Progenitor cell of endocrine pancreas (in vitro differentiated cells): ENCODE data around the gene PLAAT4. TPM values are rescaled to one million over a fixed set of nuclear protein-coding genes. Genes with fewer than 3 reads are reported as not detected.

ENCODE experiments used
- DNase-seq: peaks from one replicate; pipeline ENCODE4 v3.0.0; 2021; ENCODE audit warnings: low spot score; ENCODE audit not compliant: unreplicated experiment
- H3K27ac Mint-ChIP-seq: 2 replicates; pipeline ENCODE4 v1.8.0; 2021; ENCODE audit warnings: mild to moderate bottlenecking, moderate library complexity, mixed read lengths
- H3K27me3 Mint-ChIP-seq: 2 replicates; pipeline ENCODE4 v1.8.0; 2021; ENCODE audit warnings: mixed read lengths
- H3K36me3 Mint-ChIP-seq: 2 replicates; pipeline ENCODE4 v1.8.0; 2022; ENCODE audit warnings: mixed read lengths; ENCODE audit not compliant: insufficient read depth
- H3K4me1 Mint-ChIP-seq: 2 replicates; pipeline ENCODE4 v1.8.0; 2021; ENCODE audit warnings: low read depth, mixed read lengths
- H3K4me3 Mint-ChIP-seq: 2 replicates; pipeline ENCODE4 v1.8.0; 2021; ENCODE audit warnings: low read depth, mild to moderate bottlenecking, moderate library complexity, mixed read lengths
- H3K9me3 Mint-ChIP-seq: 2 replicates; pipeline ENCODE4 v1.8.0; 2021; ENCODE audit warnings: low read depth, mixed read lengths
- total RNA-seq: library from RNA; stranded (reverse); gene quantifications from 2 replicates; pipeline ENCODE4 v1.2.1, GENCODE V29; 2021
- TF ChIP-seq, protein P1 (sequence below): fragments of 200-600 bp; sonication (generic); IDR thresholded peaks from one replicate; pipeline ENCODE4 v1.5.0; 2021; ENCODE audit warnings: antibody characterized with exemption, mild to moderate bottlenecking; ENCODE audit not compliant: unreplicated experiment

PLAAT4 gene
- total RNA-seq, 1 donor from 2014 or later = not detected

GRCh38 chr11:63510360-63511047, 26.1 kb upstream of the PLAAT4 start:
- TF ChIP-seq, protein P1, sequence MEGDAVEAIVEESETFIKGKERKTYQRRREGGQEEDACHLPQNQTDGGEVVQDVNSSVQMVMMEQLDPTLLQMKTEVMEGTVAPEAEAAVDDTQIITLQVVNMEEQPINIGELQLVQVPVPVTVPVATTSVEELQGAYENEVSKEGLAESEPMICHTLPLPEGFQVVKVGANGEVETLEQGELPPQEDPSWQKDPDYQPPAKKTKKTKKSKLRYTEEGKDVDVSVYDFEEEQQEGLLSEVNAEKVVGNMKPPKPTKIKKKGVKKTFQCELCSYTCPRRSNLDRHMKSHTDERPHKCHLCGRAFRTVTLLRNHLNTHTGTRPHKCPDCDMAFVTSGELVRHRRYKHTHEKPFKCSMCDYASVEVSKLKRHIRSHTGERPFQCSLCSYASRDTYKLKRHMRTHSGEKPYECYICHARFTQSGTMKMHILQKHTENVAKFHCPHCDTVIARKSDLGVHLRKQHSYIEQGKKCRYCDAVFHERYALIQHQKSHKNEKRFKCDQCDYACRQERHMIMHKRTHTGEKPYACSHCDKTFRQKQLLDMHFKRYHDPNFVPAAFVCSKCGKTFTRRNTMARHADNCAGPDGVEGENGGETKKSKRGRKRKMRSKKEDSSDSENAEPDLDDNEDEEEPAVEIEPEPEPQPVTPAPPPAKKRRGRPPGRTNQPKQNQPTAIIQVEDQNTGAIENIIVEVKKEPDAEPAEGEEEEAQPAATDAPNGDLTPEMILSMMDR = no peak
- DNase-seq = no peak
- Mint-ChIP-seq H3K4me1 (peaks cover 17% of the 10 kb centered on the region), H3K27ac (no peak overlapping the region), H3K36me3 (no peaks in the 10 kb centered on the region), H3K27me3 (no peaks in the 10 kb centered on the region), H3K9me3 (no peaks in the 10 kb centered on the region), H3K4me3 (no peak overlapping the region)

DNA sequence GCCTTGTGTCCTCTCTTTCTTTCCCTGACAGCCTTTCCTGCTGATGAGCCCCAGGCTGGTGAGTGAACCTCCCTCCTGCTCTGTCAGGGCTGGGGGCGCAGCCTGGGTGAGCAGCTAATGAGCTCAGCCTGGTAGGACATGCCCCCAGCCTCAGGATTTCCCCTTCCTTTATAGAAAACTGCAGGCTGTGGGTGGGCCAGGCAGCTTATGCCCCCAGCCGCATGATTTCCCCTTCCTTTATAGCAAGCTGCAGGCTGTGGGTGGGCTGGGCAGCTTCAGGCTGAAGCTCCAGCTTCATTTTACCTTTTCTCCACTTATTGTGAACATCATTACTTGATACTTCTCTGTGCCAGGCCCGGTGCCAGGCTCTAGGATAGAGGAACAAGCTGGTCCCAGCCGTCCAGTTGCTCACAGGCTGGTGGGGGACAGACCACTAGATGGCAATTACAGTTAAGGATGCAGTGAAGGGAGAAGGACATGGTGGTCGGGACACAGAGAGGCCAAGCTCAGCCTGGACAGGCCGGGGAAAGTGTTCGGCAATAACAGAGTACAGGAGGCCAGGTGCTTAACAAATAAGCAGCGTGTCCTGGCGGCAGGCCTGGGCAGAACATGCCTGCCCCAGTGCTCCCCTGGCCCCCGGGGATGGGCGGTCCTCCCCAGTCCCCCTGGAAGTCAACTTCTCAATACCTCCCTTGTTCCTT, 25.4 kb upstream of the PLAAT4 start:
- no peak overlapping the region for H3K4me3 Mint-ChIP-seq
- DNase-seq = no peak
- H3K9me3 Mint-ChIP-seq = no peaks in the 10 kb centered on the region
- TF ChIP-seq, protein P1 = no peak
- peak overlapping the region; percentile 20 for H3K27ac Mint-ChIP-seq
- H3K36me3 Mint-ChIP-seq = no peaks in the 10 kb centered on the region
- H3K27me3 Mint-ChIP-seq = no peaks in the 10 kb centered on the region
- H3K4me1 Mint-ChIP-seq = peaks cover 15% of the 10 kb centered on the region

DNA sequence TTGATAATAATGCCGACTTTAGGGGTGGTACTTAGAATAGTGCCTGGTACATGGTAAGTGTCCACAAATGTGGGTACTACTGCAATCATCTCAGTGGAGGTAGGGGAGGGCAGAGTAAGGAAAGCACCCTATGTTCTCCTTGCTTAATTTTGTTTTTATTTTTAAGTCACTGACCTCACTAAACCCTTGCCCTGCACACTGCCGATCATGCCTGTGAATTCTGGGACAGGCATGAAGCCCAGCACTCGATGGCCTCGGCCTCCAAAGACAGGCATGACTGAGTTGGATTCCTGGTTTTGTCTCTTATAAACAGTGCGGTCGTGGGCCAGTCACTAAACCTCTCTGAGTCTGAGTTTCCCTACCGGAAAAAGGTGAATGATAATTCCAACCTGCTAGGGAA, 23.8 kb upstream of the PLAAT4 start:
- Mint-ChIP-seq H3K4me1 (peaks cover 3% of the 10 kb centered on the region), H3K27ac (no peak overlapping the region), H3K27me3 (no peaks in the 10 kb centered on the region), H3K9me3 (no peaks in the 10 kb centered on the region), H3K4me3 (no peak overlapping the region), H3K36me3 (no peaks in the 10 kb centered on the region)
- DNase-seq = no peak
- TF ChIP-seq, protein P1 = no peak

DNA sequence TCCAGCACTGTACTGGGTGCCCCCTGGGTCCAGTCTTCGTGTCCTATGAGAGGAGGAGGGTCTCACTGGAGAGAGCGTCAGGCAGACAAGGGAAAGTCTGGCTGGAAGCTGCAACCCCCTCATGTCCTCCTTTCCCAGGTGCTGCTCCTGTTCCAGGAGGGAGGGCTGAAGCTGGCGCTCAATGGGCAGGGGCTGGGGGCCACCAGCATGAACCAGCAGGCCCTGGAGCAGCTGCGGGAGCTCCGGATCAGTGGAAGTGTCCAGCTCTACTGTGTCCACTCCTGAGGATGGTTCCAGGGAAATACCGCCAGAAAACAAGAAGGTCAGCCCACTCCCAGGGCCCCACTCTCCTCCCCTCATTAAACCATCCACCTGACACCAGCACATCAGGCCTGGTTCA, 20.5 kb upstream of the PLAAT4 start:
- H3K27ac Mint-ChIP-seq = no peak overlapping the region
- no peaks in the 10 kb centered on the region for H3K27me3 Mint-ChIP-seq
- peaks cover 13% of the 10 kb centered on the region for H3K36me3 Mint-ChIP-seq
- TF ChIP-seq, protein P1 = no peak
- H3K9me3 Mint-ChIP-seq = peaks cover 11% of the 10 kb centered on the region
- H3K4me1 Mint-ChIP-seq = peaks cover 2% of the 10 kb centered on the region
- no peak for DNase-seq
- H3K4me3 Mint-ChIP-seq = no peak overlapping the region

GRCh38 chr11:63517156-63517555, 19.5 kb upstream of the PLAAT4 start:
- Mint-ChIP-seq H3K27ac (no peak overlapping the region), H3K9me3 (peaks cover 15% of the 10 kb centered on the region), H3K36me3 (peaks cover 14% of the 10 kb centered on the region), H3K27me3 (no peaks in the 10 kb centered on the region), H3K4me3 (no peak overlapping the region), H3K4me1 (peaks cover 4% of the 10 kb centered on the region)
- DNase-seq = no peak
- TF ChIP-seq, protein P1 = no peak
